Mesenteric fat pad (tissue), 1 donor: ENCODE results near the gene KRTAP5-8. TPM values are rescaled to one million over a fixed set of nuclear protein-coding genes. Genes with fewer than 3 reads are reported as not detected.
"Not testable (repeated sequence)": the region's sequence is repeated elsewhere in the genome, so short reads cannot be mapped to it uniquely, and the experiment has no call there.

Experiments used
- DNase-seq: peaks from one replicate; pipeline ENCODE4 v3.0.0-alpha.2; 2020; ENCODE audit warnings: low spot score
- total RNA-seq: library from RNA; stranded (reverse); fragmentation: NEBNext Ultra II Directional; extraction: Animal tissue kit (Norgen Biotek cat#: 25700); gene quantifications from one replicate; pipeline ENCODE4 v1.2.1, GENCODE V29; 2021
- donor health status: DM: yes; HTN: yes; CAD: no.

The KRTAP5-8 gene
- total RNA-seq, 1 donor from 2014 or later = not detected

- DNase-seq = not testable (repeated sequence)
Measured at GRCh38 chr11:71571101-71571850, 33.5 kb downstream of the KRTAP5-8 start.

GRCh38 chr11:71572811-71573210 is 35.0 kb downstream of the KRTAP5-8 start:
- DNase-seq = no peak

DNA sequence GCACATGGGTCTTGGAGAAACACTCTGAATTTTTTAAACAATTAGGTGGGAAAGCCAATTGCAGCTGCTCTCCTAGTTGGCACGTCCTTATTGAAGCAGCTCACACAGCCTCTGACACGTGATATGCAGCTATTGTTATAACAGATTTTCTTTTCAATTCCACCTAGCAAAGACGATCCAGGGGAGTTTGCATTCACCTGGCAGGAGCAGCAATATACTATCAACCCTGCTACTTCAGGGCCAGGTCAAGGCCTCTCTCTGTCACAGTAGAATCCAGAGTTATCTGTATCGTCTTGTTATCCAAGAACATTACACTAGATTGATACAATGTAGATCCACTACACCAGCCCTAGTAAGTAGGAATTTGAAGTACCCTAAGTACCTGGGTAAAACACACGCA is 36.6 kb downstream of the KRTAP5-8 start:
- no peak for DNase-seq

DNA sequence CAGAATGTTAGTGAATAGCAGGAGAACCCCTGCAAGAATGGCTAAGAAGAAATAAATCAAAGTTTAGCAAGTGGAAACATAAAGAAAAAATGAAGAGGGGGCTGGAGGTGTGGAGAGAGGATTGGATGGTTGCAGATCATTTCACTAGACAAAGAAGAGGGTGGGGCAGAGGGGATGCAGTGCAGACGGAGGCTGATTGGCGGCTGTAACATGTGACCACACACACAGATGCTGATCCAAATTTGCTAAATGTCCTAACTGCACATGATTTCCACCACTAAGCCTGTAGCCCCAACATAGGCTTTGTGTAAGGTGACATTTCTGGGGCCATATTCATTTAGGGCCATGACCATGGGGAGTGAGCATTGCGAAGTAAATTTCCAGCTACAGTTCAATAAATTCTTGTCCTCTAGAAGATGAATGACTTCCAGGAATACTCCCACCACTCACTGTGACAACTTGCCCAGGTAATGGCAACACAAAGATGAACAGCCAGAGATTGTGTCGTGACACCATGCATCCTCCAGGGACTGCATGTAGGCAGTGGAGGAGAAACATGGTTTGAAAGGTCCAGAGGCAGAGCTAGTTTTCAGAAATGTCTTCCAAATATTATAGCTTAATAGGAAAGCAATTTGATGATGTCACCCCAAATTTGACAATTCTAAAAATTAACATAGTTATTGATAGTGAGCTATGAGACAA is 38.0 kb downstream of the KRTAP5-8 start:
- DNase-seq = no peak

DNA sequence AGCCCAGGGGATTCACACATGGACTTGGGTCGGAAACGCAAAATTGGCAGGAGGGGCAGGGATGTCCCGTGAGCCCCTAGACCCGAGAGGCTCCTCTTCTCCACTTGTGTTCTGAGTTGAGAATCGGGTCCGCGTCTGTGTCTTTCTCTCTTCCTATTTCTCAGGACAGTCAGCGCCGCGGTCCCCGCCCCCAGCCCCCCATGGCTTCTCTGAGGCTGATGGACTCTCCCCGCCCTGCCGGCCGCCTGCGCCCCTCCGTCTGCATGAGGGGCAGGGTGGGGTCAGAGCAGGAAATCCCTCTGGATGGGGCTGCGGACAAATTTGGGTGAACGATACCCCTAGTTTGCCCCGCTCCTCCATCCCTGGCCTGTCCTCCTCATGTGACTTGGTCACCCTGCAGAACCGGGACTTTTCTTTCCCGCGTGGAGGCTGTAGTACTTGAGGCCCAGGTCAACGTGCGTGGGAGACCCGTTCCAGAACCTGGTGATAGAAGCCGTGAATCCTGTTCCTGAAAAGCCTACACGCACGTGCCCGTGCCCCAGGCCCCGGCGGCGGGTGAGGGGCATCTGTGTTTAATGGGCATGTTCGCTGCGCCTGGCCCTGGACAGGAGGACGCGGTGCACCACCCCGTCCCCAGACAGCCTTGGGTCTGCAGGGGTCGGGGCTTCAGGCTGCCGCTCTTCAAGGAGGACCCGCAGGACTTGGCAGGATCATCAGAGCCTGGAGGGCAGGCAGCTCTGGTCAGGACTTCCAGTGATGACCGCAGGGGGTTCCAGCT is 39.1 kb downstream of the KRTAP5-8 start:
- not testable (repeated sequence) for DNase-seq

DNA sequence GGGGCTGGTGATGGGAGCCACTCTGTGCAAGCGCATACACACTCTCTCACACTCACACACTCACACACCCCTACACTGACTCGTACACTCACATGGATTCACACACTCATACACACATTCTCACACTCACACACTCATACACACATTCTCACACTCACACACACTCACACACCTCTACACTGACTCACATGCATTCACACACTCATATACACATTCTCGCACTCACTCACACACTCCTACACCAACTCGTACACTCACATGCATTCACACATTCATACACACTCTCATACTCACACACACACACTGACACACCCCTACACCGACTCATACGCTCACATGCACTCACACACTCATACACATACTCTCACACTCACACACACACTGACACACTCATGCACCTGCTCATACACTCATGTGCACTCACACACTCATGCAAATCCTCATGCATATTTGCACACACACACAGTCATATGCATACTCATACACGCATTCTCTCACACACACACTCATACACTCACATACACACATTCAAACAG is 39.7 kb downstream of the KRTAP5-8 start:
- no peak for DNase-seq

DNA sequence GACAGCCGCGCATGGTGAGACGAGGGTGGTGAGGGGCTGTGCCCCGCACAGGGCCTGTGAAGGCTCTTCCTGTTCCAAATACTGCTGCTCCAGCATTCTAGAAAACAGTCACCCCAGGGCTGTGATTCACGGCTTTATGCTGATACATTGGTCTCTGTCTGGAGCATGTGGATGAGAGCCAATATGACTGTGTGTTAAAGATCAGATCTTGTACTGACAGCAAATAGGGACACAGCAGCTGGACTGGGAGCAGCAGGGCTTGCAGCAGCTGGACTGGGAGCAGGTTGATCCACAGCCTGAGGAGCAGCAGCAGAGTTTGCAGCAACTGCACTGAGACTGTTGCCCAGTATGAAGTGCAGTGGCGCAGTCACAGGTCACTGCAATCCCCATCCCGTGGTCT is 41.7 kb downstream of the KRTAP5-8 start:
- DNase-seq = not testable (repeated sequence)

DNA sequence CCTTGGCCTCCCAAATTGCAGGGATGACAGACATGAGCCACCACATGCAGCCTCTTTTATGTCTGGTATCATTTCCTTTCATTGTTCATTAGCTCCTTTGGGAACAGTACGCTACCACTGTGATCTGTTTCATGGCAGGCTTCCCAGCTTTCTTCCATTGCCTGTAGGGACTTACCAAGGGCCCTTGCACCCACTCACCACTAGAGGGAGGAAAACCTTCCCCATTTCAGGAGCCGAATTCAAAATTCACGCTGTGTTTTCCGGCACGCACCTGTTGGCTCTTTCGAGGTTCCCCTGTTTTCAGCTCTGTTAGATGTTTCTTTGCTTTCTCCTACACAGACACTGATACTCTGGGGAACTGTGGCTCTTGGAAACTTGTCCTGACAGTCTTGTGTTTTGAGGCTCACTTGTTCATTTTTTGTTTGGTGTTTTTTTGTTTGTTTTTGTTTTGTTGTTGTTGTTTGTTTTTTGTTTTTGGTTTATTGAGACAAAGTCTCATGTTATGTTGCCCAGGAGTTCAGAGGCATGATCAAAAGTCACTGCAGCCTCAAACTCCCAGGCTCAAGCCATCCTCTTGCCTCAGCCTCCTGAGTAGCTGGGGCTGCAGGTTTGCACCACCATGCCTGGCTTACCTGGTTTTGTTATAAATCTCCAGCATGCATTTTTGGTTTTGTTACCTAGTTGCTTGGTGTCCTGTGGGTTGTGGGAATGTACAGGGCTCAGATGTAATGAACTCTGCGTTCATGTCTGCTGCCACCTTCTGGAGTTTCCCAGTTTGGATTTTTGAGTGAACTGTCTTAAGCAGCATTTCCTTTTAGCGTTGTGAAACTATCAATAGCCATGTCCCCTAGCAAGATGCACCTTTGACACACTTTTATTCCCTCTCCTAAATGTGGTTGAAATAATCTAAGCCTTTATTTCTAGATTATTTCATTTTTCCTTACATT is 42.5 kb downstream of the KRTAP5-8 start:
- no peak for DNase-seq

DNA sequence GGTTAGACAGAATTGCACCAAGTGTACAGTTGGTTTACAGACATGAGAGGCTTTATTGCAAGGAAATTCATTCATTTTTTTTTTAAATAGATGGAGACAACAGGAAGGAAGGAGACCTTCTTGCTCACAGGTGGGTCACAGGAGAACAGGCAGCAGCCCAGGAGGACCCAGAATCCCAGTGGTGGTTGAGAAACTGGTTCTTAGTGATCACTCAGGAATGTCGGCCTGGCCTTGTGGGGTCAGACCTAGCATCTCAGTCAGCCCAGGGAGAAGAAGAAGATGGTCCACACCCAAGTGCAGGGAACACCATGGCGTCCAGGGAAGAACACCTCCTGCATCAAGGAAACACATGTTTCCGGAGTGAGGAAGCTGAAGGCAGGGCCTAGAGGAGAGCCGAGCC is 44.0 kb downstream of the KRTAP5-8 start:
- DNase-seq = no peak

GRCh38 chr11:71582309-71582895 is 44.6 kb downstream of the KRTAP5-8 start, which contains the start of gene KRTAP5-11:
KRTAP5-11 (minus strand) TSS chr11:71582875; CDS start chr11:71582837, 38 bp downstream.
- DNase-seq = no peak

- not testable (repeated sequence) for DNase-seq
Measured at GRCh38 chr11:71582969-71583368, 45.1 kb downstream of the KRTAP5-8 start.

GRCh38 chr11:71585673-71586072 is 47.8 kb downstream of the KRTAP5-8 start:
- DNase-seq = not testable (repeated sequence)

GRCh38 chr11:71588314-71588713 is 50.5 kb downstream of the KRTAP5-8 start:
- not testable (repeated sequence) for DNase-seq

Other genes with a start within 250 kb of the KRTAP5-8 start
- 26.3 TPM for gene DHCR7, start 89.6 kb upstream of the KRTAP5-8 start, total RNA-seq
- 48.0 TPM for gene NADSYN1, start 84.8 kb upstream of the KRTAP5-8 start, total RNA-seq
- 0.39 TPM for gene KRTAP5-7, start 10.8 kb upstream of the KRTAP5-8 start, total RNA-seq
- not detected for gene KRTAP5-9, start 10.4 kb downstream of the KRTAP5-8 start, total RNA-seq
- gene KRTAP5-10, start 27.5 kb downstream of the KRTAP5-8 start, total RNA-seq = not detected
- not detected for gene KRTAP5-11, start 44.9 kb downstream of the KRTAP5-8 start, total RNA-seq